ENCODE data around the gene SLC25A6. TPM values are rescaled to one million over a fixed set of nuclear protein-coding genes. Genes with fewer than 3 reads are reported as not detected.

SLC25A6 gene
- total and polyA plus RNA-seq, 9 of the 15 experiments (the other 6 are each of a cell fraction or from before 2014, with no cell fraction given), result 24.6 to 330 (median 129) TPM

- TF ChIP-seq MAX (CRISPR knock-in tag; IDR thresholded peaks at IDR 0.05), result peak; percentile 72
- TF ChIP-seq NR4A1 (CRISPR knock-in tag; IDR thresholded peaks at IDR 0.05), result peak; percentile 93
- peak; percentile 95 for TF ChIP-seq NR4A1 (tag; IDR thresholded peaks at IDR 0.05)
- no peak for TF ChIP-seq ETV1 (tag; conservative IDR thresholded peaks at IDR 0.05; ENCODE audit: low read depth)
- TF ChIP-seq EP400 (IDR thresholded peaks at IDR 0.05), result peak; percentile 92
- TF ChIP-seq HLTF (IDR thresholded peaks at IDR 0.05), result 0 out of 2 replicates have a peak, but pooled peaks have one; percentile 63
- peak; percentile 81; the same call in 1 of the 2 replicates for TF ChIP-seq PHB (CRISPR knock-in tag; IDR thresholded peaks at IDR 0.05)
- peak; percentile 20; the same call in 1 of the 2 replicates for TF ChIP-seq BHLHE40 (IDR thresholded peaks at IDR 0.05; ENCODE audit: low read length)
- peak; percentile 45; the same call in 1 of the 2 replicates for TF ChIP-seq PHF8 (IDR thresholded peaks at IDR 0.05; ENCODE audit: borderline replicate concordance, low read length)
- peak; percentile 87 for TF ChIP-seq ZNF644 (tag; IDR thresholded peaks at IDR 0.05; ENCODE audit: low read depth)
- peak; percentile 42 for TF ChIP-seq FUS (optimal IDR thresholded peaks at IDR 0.05; ENCODE audit: low read depth, low read length)
- no peak for TF ChIP-seq CCAR2 (IDR thresholded peaks at IDR 0.05; ENCODE audit: low read depth, low read length)
- peak; percentile 62; the same call in 1 of the 2 replicates for TF ChIP-seq HIVEP1 (CRISPR knock-in tag; IDR thresholded peaks at IDR 0.05)
- 0 out of 2 replicates have a peak, but pooled peaks have one; percentile 16 for TF ChIP-seq ZSCAN32 (CRISPR knock-in tag; IDR thresholded peaks at IDR 0.05)
- TF ChIP-seq MNT (conservative IDR thresholded peaks at IDR 0.05), result peak; percentile 14
- no peak for TF ChIP-seq IRF9 (tag; IDR thresholded peaks at IDR 0.05)
- peak; percentile 86; the same call in 1 of the 2 replicates for TF ChIP-seq HNRNPL (IDR thresholded peaks at IDR 0.05; ENCODE audit: low read depth, low read length)
- TF ChIP-seq NRF1 (conservative IDR thresholded peaks at IDR 0.05 in 1 of 2, IDR thresholded peaks at IDR 0.05 in 1 of 2), result peak in 1 of 2 experiments; percentile 90; a peak in 2 of 4 replicates
- TF ChIP-seq ZBTB17 (CRISPR knock-in tag; IDR thresholded peaks at IDR 0.05), result peak; percentile 88
- no peak for TF ChIP-seq MBD2 (IDR thresholded peaks at IDR 0.05; ENCODE audit: borderline replicate concordance, low read depth)
- no peak for TF ChIP-seq ID3 (CRISPR knock-in tag; IDR thresholded peaks at IDR 0.05)
- TF ChIP-seq ID3 (tag; IDR thresholded peaks at IDR 0.05), result peak; percentile 95
- TF ChIP-seq ZNF639 (CRISPR knock-in tag; conservative IDR thresholded peaks at IDR 0.05 in 1 of 2, IDR thresholded peaks at IDR 0.05 in 1 of 2), result peak in 1 of 2 experiments; percentile 83; a peak in 1 of 4 replicates
- TF ChIP-seq MTA2 (IDR thresholded peaks at IDR 0.05; ENCODE audit: low read depth), result peak; percentile 77
- peak; percentile 57 for TF ChIP-seq KLF1 (tag; IDR thresholded peaks at IDR 0.05)
Measured at GRCh38 chrX:1392376-1393068, 609 bp upstream of the SLC25A6 start (continued).

Data from K562 (cell line).